IMR-90 (cell line): ENCODE measurements around the gene CHCT1.

Experiments used
- BHLHE40 ChIP-seq: fragments of 150-350 bp; IDR thresholded peaks from 2 replicates; pipeline ENCODE4 v1.6.1; 2016; ENCODE audit warnings: mild to moderate bottlenecking, low read depth, low read length
- CTCF ChIP-seq: conservative IDR thresholded peaks from 2 replicates; pipeline ENCODE4 v1.5.1; 2012; ENCODE audit warnings: mild to moderate bottlenecking, low read depth, low read length, improper control_type of control experiment
- MAFK ChIP-seq: IDR thresholded peaks from 2 replicates; pipeline ENCODE4 v1.6.1; 2012; ENCODE audit warnings: low read depth, low read length, improper control_type of control experiment
- MXI1 ChIP-seq: IDR thresholded peaks from 2 replicates; pipeline ENCODE4 v1.6.1; 2012; ENCODE audit warnings: low read depth, mild to moderate bottlenecking, low read length, moderate library complexity, borderline replicate concordance
- NFE2L2 ChIP-seq: fragments of 150-350 bp; IDR thresholded peaks from 2 replicates; pipeline ENCODE4 v1.6.1; 2016; ENCODE audit warnings: low read depth, mild to moderate bottlenecking, low read length
- POLR2A ChIP-seq: IDR thresholded peaks from 2 replicates; pipeline ENCODE4 v1.6.1; 2012; ENCODE audit warnings: mild to moderate bottlenecking, low read depth, low read length
- RCOR1 ChIP-seq: IDR thresholded peaks from 2 replicates; pipeline ENCODE4 v1.6.1; 2012; ENCODE audit warnings: mild to moderate bottlenecking, low read length, improper control_type of control experiment; ENCODE audit not compliant: insufficient replicate concordance
- TF ChIP-seq, protein P1 (sequence below): fragments of 150-350 bp; IDR thresholded peaks from 2 replicates; pipeline ENCODE4 v1.6.1; 2017; ENCODE audit warnings: mild to moderate bottlenecking, antibody characterized with exemption, low read length, low read depth

- TF ChIP-seq, protein P1, sequence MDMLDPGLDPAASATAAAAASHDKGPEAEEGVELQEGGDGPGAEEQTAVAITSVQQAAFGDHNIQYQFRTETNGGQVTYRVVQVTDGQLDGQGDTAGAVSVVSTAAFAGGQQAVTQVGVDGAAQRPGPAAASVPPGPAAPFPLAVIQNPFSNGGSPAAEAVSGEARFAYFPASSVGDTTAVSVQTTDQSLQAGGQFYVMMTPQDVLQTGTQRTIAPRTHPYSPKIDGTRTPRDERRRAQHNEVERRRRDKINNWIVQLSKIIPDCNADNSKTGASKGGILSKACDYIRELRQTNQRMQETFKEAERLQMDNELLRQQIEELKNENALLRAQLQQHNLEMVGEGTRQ: no peak
- no peak for TF ChIP-seq CTCF
- no peak for TF ChIP-seq MXI1
- TF ChIP-seq RCOR1: no peak
- no peak; the same call in 1 of the 2 replicates for TF ChIP-seq BHLHE40
- TF ChIP-seq MAFK: no peak
- no peak for TF ChIP-seq POLR2A
- TF ChIP-seq NFE2L2: no peak
These were observed 46.1 kb downstream of the CHCT1 start for GRCh38 chr17:60468371-60468770.
